ENCODE measurements around the gene ATP10A.

The ATP10A gene

DNA sequence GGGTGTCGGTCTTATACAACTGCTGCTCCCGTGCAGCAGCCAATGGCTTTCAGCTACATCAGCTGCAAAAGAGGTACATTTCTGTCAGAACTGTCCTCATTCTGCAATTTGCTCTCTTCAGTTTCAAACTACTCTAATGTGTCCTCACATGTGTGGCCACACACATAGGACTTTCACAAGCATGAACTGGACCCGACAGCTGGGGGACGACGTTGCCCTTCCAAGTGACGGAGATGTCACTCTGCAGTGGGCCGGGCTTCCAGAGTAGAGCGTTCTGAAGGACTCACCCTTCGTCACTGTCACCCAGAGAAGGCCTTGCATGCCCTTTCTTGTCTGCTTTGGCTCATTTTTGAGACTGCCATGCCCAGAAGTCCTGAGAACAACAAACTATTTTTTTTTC lies 189.8 kb downstream of the ATP10A start:
- Histone ChIP-seq H3K27me3 (replicated peaks; ENCODE audit: insufficient read depth, low read length) (no peaks in the 10 kb centered on the region), H3K27ac (ENCODE audit: low read length) (no peak overlapping the region), H3K36me3 (replicated peaks; ENCODE audit: insufficient read depth, low read length) (no peaks in the 10 kb centered on the region), H3K9me3 (replicated peaks; ENCODE audit: insufficient read depth, low read length) (no peaks in the 10 kb centered on the region), H2AFZ (ENCODE audit: low read length) (no peak overlapping the region), H3K4me2 (ENCODE audit: low read depth, low read length) (no peak overlapping the region), H3K9me2 (replicated peaks; ENCODE audit: insufficient read depth, low read length) (no peaks in the 10 kb centered on the region), H3K79me2 (ENCODE audit: low read length) (no peaks in the 10 kb centered on the region), H3K4me1 (ENCODE audit: low read length) (no peaks in the 10 kb centered on the region), H3K4me3 (ENCODE audit: low read length) (no peak overlapping the region), H3K9ac (ENCODE audit: low read length) (no peak overlapping the region), H3F3A (ENCODE audit: insufficient read depth, low read length) (no peaks in the 10 kb centered on the region), H4K20me1 (ENCODE audit: insufficient read depth, low read length) (no peaks in the 10 kb centered on the region)
- no peak for DNase-seq
- TF ChIP-seq EZH2phosphoT487 (IDR thresholded peaks at IDR 0.05; ENCODE audit: low read length) = no peak
- TF ChIP-seq, protein P1, sequence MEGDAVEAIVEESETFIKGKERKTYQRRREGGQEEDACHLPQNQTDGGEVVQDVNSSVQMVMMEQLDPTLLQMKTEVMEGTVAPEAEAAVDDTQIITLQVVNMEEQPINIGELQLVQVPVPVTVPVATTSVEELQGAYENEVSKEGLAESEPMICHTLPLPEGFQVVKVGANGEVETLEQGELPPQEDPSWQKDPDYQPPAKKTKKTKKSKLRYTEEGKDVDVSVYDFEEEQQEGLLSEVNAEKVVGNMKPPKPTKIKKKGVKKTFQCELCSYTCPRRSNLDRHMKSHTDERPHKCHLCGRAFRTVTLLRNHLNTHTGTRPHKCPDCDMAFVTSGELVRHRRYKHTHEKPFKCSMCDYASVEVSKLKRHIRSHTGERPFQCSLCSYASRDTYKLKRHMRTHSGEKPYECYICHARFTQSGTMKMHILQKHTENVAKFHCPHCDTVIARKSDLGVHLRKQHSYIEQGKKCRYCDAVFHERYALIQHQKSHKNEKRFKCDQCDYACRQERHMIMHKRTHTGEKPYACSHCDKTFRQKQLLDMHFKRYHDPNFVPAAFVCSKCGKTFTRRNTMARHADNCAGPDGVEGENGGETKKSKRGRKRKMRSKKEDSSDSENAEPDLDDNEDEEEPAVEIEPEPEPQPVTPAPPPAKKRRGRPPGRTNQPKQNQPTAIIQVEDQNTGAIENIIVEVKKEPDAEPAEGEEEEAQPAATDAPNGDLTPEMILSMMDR (IDR thresholded peaks at IDR 0.05; ENCODE audit: low read length) = no peak
- TF ChIP-seq EZH2 (optimal IDR thresholded peaks at IDR 0.05; ENCODE audit: low read depth, low read length) = no peak

DNA sequence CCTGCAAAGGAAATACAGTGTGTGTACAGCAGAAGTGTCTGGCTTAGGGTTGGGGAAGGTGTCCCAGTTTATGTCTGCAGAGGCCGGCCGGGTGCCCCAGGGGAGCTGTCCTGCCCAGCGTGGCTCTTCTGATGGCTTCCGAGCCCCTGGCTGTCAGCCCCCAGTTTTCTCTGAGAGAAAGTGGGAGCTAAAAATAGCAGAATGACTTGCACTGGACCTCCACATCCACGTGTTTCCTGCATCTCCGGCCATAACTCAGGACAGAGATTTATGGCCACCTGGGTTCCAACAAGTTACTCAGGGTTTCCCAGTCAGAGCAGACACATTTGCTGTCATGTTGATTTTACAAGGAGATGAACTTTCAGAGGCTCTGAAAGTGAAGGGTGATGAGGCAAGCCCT lies 192.0 kb downstream of the ATP10A start:
- H3K79me2 ChIP-seq (ENCODE audit: low read length) = no peaks in the 10 kb centered on the region
- no peaks in the 10 kb centered on the region for H3K36me3 ChIP-seq (replicated peaks; ENCODE audit: insufficient read depth, low read length)
- H3K4me3 ChIP-seq (ENCODE audit: low read length) = no peak overlapping the region
- no peaks in the 10 kb centered on the region for H3K4me1 ChIP-seq (ENCODE audit: low read length)
- H2AFZ ChIP-seq (ENCODE audit: low read length) = no peak overlapping the region
- no peaks in the 10 kb centered on the region for H4K20me1 ChIP-seq (ENCODE audit: insufficient read depth, low read length)
- H3K9me2 ChIP-seq (replicated peaks; ENCODE audit: insufficient read depth, low read length) = no peaks in the 10 kb centered on the region
- no peak overlapping the region for H3K9ac ChIP-seq (ENCODE audit: low read length)
- H3K27me3 ChIP-seq (replicated peaks; ENCODE audit: insufficient read depth, low read length) = no peaks in the 10 kb centered on the region
- no peaks in the 10 kb centered on the region for H3K9me3 ChIP-seq (replicated peaks; ENCODE audit: insufficient read depth, low read length)
- no peak for DNase-seq
- H3F3A ChIP-seq (ENCODE audit: insufficient read depth, low read length) = no peaks in the 10 kb centered on the region
- TF ChIP-seq EZH2 (optimal IDR thresholded peaks at IDR 0.05; ENCODE audit: low read depth, low read length) = no peak
- TF ChIP-seq, protein P1 (IDR thresholded peaks at IDR 0.05; ENCODE audit: low read length) = no peak
- no peak for TF ChIP-seq EZH2phosphoT487 (IDR thresholded peaks at IDR 0.05; ENCODE audit: low read length)
- no peak overlapping the region for H3K27ac ChIP-seq (ENCODE audit: low read length)
- no peak overlapping the region for H3K4me2 ChIP-seq (ENCODE audit: low read depth, low read length)

DNA sequence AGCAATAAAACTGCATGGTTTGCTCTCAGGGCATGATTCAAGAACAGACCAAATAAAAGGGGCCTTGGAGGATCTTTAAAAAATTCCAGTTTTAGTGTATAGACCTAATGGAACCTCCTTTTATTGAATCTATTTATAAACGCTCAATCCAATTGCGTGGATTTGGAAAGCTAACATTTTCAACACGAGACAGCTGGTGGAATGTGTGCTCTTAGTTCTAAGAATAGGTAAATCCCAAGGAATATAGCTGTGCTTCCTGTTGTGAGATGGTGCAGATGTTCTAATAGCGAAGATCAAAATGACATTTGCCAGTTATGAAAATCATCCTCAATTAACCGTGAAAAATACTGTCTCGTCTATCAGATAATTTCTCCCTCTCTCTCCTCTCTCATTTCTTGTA lies 192.5 kb downstream of the ATP10A start:
- Histone ChIP-seq H3F3A (ENCODE audit: insufficient read depth, low read length) (no peaks in the 10 kb centered on the region), H4K20me1 (ENCODE audit: insufficient read depth, low read length) (no peaks in the 10 kb centered on the region), H3K27ac (ENCODE audit: low read length) (no peak overlapping the region), H3K4me2 (ENCODE audit: low read depth, low read length) (no peak overlapping the region), H3K9ac (ENCODE audit: low read length) (no peak overlapping the region), H3K79me2 (ENCODE audit: low read length) (no peaks in the 10 kb centered on the region), H2AFZ (ENCODE audit: low read length) (no peak overlapping the region), H3K4me3 (ENCODE audit: low read length) (no peak overlapping the region), H3K4me1 (ENCODE audit: low read length) (no peaks in the 10 kb centered on the region), H3K27me3 (replicated peaks; ENCODE audit: insufficient read depth, low read length) (no peaks in the 10 kb centered on the region), H3K36me3 (replicated peaks; ENCODE audit: insufficient read depth, low read length) (no peaks in the 10 kb centered on the region), H3K9me3 (replicated peaks; ENCODE audit: insufficient read depth, low read length) (no peaks in the 10 kb centered on the region), H3K9me2 (replicated peaks; ENCODE audit: insufficient read depth, low read length) (no peaks in the 10 kb centered on the region)
- DNase-seq = no peak
- TF ChIP-seq, protein P1 (IDR thresholded peaks at IDR 0.05; ENCODE audit: low read length) = no peak
- TF ChIP-seq EZH2 (optimal IDR thresholded peaks at IDR 0.05; ENCODE audit: low read depth, low read length) = no peak
- TF ChIP-seq EZH2phosphoT487 (IDR thresholded peaks at IDR 0.05; ENCODE audit: low read length) = no peak

Data from MM.1S (cell line).